ENCODE data around the gene MBP. TPM values are rescaled to one million over a fixed set of nuclear protein-coding genes. Genes with fewer than 3 reads are reported as not detected.
A peak's percentile ranks its signal among the peaks of the same experiment; 100 is the strongest.

Gene MBP
- total RNA-seq, 1 donor from 2014 or later = 9.7 TPM

GRCh38 chr18:77141401-77142118 lies 9.0 kb upstream of the MBP start:
- peaks cover 18% of the 10 kb centered on the region for H3K9me3 Mint-ChIP-seq (ENCODE audit: unreplicated experiment)
- H3K27me3 Mint-ChIP-seq (ENCODE audit: unreplicated experiment) = peaks cover 7% of the 10 kb centered on the region
- no peak for DNase-seq (ENCODE audit: low spot score)

DNA sequence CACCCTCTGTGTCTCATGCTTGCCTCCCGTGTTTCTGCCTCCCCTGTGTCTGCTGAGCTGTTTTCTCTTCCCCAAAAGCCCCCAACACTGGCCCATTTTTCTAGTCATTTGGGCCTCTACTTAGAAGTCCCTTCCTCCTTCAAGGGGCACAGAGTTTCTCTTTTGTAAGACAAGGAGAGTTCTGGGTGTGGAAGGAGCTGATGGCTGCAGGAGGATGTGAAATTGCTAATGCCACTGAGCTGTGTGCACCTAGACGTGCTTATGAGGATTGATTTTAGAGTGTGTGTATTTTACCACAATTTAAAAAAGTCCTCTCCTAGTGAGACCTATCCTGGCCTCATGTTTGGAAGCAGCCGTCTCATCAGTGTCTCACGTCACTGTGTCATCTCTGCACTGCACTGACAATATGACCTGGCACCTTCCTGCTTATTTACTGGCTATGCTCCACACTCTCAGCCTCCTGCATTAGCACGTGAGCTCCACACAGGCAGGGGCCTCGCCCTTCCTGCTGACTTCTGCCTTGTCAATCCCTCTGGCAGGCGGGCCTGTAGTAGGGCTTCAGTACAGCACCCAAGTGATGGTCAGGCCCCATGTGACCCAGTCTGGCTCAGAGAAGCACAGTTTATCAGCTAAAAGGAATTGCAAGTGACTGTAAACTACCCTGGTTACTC lies 8.0 kb upstream of the MBP start:
- no peak for TF ChIP-seq CTCF (IDR thresholded peaks at IDR 0.05; ENCODE audit: unreplicated experiment)
- no peak for DNase-seq (ENCODE audit: low spot score)
- H3K36me3 Mint-ChIP-seq (ENCODE audit: low read depth, unreplicated experiment) = peaks cover 17% of the 10 kb centered on the region
- no peak overlapping the region for H3K27ac Mint-ChIP-seq (ENCODE audit: unreplicated experiment)
- H3K4me3 Mint-ChIP-seq (ENCODE audit: unreplicated experiment) = no peak overlapping the region
- H3K4me1 Mint-ChIP-seq (ENCODE audit: unreplicated experiment) = no peaks in the 10 kb centered on the region
- H3K27me3 Mint-ChIP-seq (ENCODE audit: unreplicated experiment) = peaks cover 11% of the 10 kb centered on the region
- peaks cover 18% of the 10 kb centered on the region for H3K9me3 Mint-ChIP-seq (ENCODE audit: unreplicated experiment)

More at GRCh38 chr18:77141401-77142118, 9.0 kb upstream of the MBP start:
- TF ChIP-seq CTCF (IDR thresholded peaks at IDR 0.05; ENCODE audit: unreplicated experiment) = peak; percentile 26
- Mint-ChIP-seq H3K27ac (ENCODE audit: unreplicated experiment) (no peak overlapping the region), H3K36me3 (ENCODE audit: low read depth, unreplicated experiment) (peaks cover 17% of the 10 kb centered on the region), H3K4me1 (ENCODE audit: unreplicated experiment) (no peaks in the 10 kb centered on the region), H3K4me3 (ENCODE audit: unreplicated experiment) (no peak overlapping the region)

- H3K36me3 Mint-ChIP-seq (ENCODE audit: low read depth, unreplicated experiment) = peaks cover 16% of the 10 kb centered on the region
- no peak overlapping the region for H3K27ac Mint-ChIP-seq (ENCODE audit: unreplicated experiment)
- peaks cover 11% of the 10 kb centered on the region for H3K27me3 Mint-ChIP-seq (ENCODE audit: unreplicated experiment)
- TF ChIP-seq CTCF (IDR thresholded peaks at IDR 0.05; ENCODE audit: unreplicated experiment) = no peak
- no peaks in the 10 kb centered on the region for H3K4me1 Mint-ChIP-seq (ENCODE audit: unreplicated experiment)
- DNase-seq (ENCODE audit: low spot score) = no peak
- peaks cover 18% of the 10 kb centered on the region for H3K9me3 Mint-ChIP-seq (ENCODE audit: unreplicated experiment)
- no peak overlapping the region for H3K4me3 Mint-ChIP-seq (ENCODE audit: unreplicated experiment)
These were observed 7.4 kb upstream of the MBP start for GRCh38 chr18:77140030-77140429.

- no peak for DNase-seq (ENCODE audit: low spot score)
- Mint-ChIP-seq H3K27me3 (ENCODE audit: unreplicated experiment) (peaks cover 13% of the 10 kb centered on the region), H3K4me3 (ENCODE audit: unreplicated experiment) (no peak overlapping the region), H3K27ac (ENCODE audit: unreplicated experiment) (no peak overlapping the region), H3K4me1 (ENCODE audit: unreplicated experiment) (no peaks in the 10 kb centered on the region), H3K36me3 (ENCODE audit: low read depth, unreplicated experiment) (peaks cover 13% of the 10 kb centered on the region), H3K9me3 (ENCODE audit: unreplicated experiment) (peaks cover 18% of the 10 kb centered on the region)
- TF ChIP-seq CTCF (IDR thresholded peaks at IDR 0.05; ENCODE audit: unreplicated experiment) = no peak
These were observed 7.0 kb upstream of the MBP start for GRCh38 chr18:77139619-77140018.

- Mint-ChIP-seq H3K27me3 (ENCODE audit: unreplicated experiment) (peaks cover 10% of the 10 kb centered on the region), H3K4me1 (ENCODE audit: unreplicated experiment) (peaks cover 3% of the 10 kb centered on the region), H3K4me3 (ENCODE audit: unreplicated experiment) (no peak overlapping the region), H3K27ac (ENCODE audit: unreplicated experiment) (no peak overlapping the region), H3K9me3 (ENCODE audit: unreplicated experiment) (peaks cover 10% of the 10 kb centered on the region), H3K36me3 (ENCODE audit: low read depth, unreplicated experiment) (peaks cover 9% of the 10 kb centered on the region)
- no peak for DNase-seq (ENCODE audit: low spot score)
- TF ChIP-seq CTCF (IDR thresholded peaks at IDR 0.05; ENCODE audit: unreplicated experiment) = no peak
These were observed 5.7 kb upstream of the MBP start for GRCh38 chr18:77138270-77138669.
